Measurements from ENCODE around the gene HOXD3.

DNA sequence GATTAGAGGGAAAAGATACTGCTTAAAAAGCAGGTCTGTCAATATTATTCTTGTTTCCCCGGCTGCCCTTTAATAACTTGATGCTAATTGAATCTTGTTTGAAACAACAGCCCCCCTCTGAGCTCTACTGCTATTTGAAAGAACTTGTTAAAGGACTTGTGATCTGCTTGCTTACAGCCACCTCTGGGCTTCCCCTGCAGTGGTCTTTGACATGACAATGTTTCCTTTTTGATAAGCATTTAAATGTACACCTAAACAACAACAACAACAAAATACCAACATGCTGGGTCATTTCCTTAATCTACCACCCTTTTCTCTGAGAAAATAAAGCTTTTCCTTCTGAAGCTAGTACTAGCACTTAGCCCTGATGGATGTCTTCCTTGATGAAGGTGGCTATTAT is 35.2 kb downstream of the HOXD3 start:
- TF ChIP-seq MAX (IDR thresholded peaks at IDR 0.05) (no peak), HDAC2 (IDR thresholded peaks at IDR 0.05) (no peak), ZC3H11A (IDR thresholded peaks at IDR 0.05) (no peak), REST (IDR thresholded peaks at IDR 0.05) (no peak), EP300 (IDR thresholded peaks at IDR 0.05) (no peak), NFE2L2 (conservative IDR thresholded peaks at IDR 0.05; ENCODE audit: low read length) (no peak), POLR2AphosphoS2 (conservative IDR thresholded peaks at IDR 0.05; ENCODE audit: low read length) (no peak)
- TF ChIP-seq, protein P1, sequence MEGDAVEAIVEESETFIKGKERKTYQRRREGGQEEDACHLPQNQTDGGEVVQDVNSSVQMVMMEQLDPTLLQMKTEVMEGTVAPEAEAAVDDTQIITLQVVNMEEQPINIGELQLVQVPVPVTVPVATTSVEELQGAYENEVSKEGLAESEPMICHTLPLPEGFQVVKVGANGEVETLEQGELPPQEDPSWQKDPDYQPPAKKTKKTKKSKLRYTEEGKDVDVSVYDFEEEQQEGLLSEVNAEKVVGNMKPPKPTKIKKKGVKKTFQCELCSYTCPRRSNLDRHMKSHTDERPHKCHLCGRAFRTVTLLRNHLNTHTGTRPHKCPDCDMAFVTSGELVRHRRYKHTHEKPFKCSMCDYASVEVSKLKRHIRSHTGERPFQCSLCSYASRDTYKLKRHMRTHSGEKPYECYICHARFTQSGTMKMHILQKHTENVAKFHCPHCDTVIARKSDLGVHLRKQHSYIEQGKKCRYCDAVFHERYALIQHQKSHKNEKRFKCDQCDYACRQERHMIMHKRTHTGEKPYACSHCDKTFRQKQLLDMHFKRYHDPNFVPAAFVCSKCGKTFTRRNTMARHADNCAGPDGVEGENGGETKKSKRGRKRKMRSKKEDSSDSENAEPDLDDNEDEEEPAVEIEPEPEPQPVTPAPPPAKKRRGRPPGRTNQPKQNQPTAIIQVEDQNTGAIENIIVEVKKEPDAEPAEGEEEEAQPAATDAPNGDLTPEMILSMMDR (IDR thresholded peaks at IDR 0.05), result no peak

Data from A549 (cell line).